Mammary epithelial cell (primary cell): ENCODE results near the gene NAALADL1.

Experiments used
- EZH2 ChIP-seq: IDR thresholded peaks from 2 replicates; pipeline ENCODE4 v1.6.1; 2012; ENCODE audit warnings: low read length, inconsistent platforms, borderline replicate concordance
- TF ChIP-seq, protein P1 (sequence below), 2 donors: IDR thresholded peaks in 1 of 2; conservative IDR thresholded peaks in 1 of 2; 2 replicates each; pipeline ENCODE4 v1.5.1; 2011 to 2012; ENCODE audit warnings: inconsistent platforms in 2 of 2, low read length in 2 of 2, mild to moderate bottlenecking in 2 of 2, control low read depth in 1 of 2, low read depth in 1 of 2; ENCODE audit not compliant: insufficient read depth in 1 of 2; ENCODE audit errors: extremely low read depth in 1 of 2

DNA sequence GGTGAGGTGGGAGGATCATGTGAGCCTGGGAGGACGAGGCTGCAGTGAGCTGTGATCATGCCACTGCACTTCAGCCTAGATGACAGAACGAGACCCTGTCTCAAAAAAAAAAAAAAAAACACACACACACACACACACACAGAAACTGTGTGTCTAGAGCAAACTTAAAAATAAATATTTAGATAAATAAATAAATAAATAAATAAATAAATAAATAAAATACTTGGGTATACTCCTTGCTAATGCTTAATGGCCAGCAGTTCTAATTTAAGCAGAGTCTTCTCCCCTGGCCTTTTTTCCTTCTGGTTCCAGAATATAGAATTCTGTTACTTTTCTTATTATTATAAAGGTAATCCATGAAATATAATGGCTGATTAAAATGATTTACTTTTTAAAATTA, 49.5 kb downstream of the NAALADL1 start:
- TF ChIP-seq, protein P1, sequence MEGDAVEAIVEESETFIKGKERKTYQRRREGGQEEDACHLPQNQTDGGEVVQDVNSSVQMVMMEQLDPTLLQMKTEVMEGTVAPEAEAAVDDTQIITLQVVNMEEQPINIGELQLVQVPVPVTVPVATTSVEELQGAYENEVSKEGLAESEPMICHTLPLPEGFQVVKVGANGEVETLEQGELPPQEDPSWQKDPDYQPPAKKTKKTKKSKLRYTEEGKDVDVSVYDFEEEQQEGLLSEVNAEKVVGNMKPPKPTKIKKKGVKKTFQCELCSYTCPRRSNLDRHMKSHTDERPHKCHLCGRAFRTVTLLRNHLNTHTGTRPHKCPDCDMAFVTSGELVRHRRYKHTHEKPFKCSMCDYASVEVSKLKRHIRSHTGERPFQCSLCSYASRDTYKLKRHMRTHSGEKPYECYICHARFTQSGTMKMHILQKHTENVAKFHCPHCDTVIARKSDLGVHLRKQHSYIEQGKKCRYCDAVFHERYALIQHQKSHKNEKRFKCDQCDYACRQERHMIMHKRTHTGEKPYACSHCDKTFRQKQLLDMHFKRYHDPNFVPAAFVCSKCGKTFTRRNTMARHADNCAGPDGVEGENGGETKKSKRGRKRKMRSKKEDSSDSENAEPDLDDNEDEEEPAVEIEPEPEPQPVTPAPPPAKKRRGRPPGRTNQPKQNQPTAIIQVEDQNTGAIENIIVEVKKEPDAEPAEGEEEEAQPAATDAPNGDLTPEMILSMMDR (conservative IDR thresholded peaks at IDR 0.05 in 1 of 2, IDR thresholded peaks at IDR 0.05 in 1 of 2; ENCODE audit: extremely low read depth in 1 of 2, insufficient read depth in 1 of 2, low read depth in 1 of 2, low read length in 2 of 2) = no peak
- TF ChIP-seq EZH2 = no peak
